Suprapubic skin (tissue), 4 donors: ENCODE data around the gene NPEPL1.

Experiments used
- EP300 ChIP-seq: sonication (generic); formaldehyde crosslinking; IDR thresholded peaks from one replicate; pipeline ENCODE4 v1.6.1; 2017; ENCODE audit warnings: antibody characterized with exemption
- POLR2A ChIP-seq, 2 donors: fragments of 450-650 bp; IDR thresholded peaks; one replicate each; pipeline ENCODE4 v1.6.1; 2017; ENCODE audit warnings: antibody characterized with exemption in 2 of 2, mild to moderate bottlenecking in 2 of 2, moderate library complexity in 2 of 2
- POLR2AphosphoS5 ChIP-seq, 3 donors: sonication (generic); formaldehyde crosslinking; IDR thresholded peaks; one replicate each; pipeline ENCODE4 v1.6.1; 2017; ENCODE audit warnings: antibody characterized with exemption in 3 of 3
- TF ChIP-seq, protein P1 (sequence below), 2 donors: fragments of 200-600 bp in 1 of 2; fragments of 450-650 bp in 1 of 2; sonication (generic) in 1 of 2; IDR thresholded peaks; one replicate each; pipeline ENCODE4 v1.5.1; 2016 to 2019; ENCODE audit warnings: antibody characterized with exemption in 2 of 2, mild to moderate bottlenecking in 1 of 2, moderate library complexity in 1 of 2

GRCh38 chr20:58675146-58675584 is 17.4 kb upstream of the NPEPL1 start:
- TF ChIP-seq, protein P1, sequence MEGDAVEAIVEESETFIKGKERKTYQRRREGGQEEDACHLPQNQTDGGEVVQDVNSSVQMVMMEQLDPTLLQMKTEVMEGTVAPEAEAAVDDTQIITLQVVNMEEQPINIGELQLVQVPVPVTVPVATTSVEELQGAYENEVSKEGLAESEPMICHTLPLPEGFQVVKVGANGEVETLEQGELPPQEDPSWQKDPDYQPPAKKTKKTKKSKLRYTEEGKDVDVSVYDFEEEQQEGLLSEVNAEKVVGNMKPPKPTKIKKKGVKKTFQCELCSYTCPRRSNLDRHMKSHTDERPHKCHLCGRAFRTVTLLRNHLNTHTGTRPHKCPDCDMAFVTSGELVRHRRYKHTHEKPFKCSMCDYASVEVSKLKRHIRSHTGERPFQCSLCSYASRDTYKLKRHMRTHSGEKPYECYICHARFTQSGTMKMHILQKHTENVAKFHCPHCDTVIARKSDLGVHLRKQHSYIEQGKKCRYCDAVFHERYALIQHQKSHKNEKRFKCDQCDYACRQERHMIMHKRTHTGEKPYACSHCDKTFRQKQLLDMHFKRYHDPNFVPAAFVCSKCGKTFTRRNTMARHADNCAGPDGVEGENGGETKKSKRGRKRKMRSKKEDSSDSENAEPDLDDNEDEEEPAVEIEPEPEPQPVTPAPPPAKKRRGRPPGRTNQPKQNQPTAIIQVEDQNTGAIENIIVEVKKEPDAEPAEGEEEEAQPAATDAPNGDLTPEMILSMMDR (IDR thresholded peaks at IDR 0.05) = no peak
- TF ChIP-seq POLR2A (IDR thresholded peaks at IDR 0.05) (no peak), EP300 (no peak), POLR2AphosphoS5 (IDR thresholded peaks at IDR 0.05) (no peak)
